ENCODE measurements around the gene CPVL.

The CPVL gene

DNA sequence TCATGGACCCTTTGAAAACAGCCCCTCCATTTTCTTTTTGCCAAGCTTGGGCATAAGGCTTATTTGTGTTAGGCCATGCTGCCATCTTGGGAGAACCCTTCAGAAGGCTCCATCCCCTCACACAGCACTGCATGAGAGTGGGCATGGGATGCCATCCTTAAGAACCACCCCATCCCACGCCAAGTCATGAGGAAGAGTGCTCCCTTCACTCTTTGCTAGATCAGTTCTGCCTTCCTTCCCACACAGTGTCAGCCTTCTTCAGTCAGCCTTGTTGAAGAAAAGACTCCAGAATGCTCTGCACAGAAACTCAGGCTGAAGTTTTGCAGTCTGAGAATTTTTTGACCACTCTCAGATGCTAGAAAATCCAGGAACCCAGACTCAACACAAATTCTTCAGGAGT is 32.8 kb upstream of the CPVL start:
- H3K27ac ChIP-seq: no peak overlapping the region
- no peak overlapping the region for H3K4me3 ChIP-seq (ENCODE audit: low read depth in 1 of 2, low read length in 1 of 2)
- H3K36me3 ChIP-seq: no peaks in the 10 kb centered on the region
- H3K27me3 ChIP-seq: peaks cover 3% of the 10 kb centered on the region
- no peak for TF ChIP-seq CTCF (IDR thresholded peaks at IDR 0.05)
- no peaks in the 10 kb centered on the region for H3K4me1 ChIP-seq (ENCODE audit: control insufficient read depth in 1 of 2, insufficient read depth in 1 of 2, low read depth in 1 of 2, low read length in 1 of 2)
- H3K9me3 ChIP-seq: no peaks in the 10 kb centered on the region

DNA sequence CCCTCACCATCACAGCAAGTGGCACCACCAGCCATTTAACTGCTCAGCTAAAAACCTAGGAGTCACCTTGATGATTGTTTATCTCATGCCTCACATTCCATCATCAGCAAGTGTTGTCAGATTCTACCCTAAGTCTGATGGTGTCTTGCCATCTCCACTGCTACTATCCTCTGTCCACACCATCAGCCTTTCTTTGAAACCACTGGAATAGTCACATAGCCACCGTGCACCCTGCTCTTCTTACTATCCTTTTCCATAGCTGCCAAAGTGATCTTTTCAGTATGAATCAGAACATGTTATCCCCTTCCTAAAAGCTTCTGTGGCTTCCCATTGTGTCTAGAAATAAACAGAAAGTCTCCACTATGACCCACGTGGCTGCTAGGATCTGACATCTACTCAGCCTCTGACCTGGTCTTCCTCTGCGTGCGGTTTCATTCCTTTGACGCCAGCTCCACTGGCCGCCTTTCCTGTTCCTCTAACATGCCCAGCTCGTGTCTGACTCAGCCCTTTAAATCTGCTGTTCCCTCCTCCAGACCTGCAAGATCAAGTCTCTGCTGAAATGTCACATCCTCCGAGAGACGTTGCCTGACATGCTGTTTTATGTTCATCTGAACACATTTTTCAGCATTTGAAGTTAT is 31.7 kb upstream of the CPVL start:
- TF ChIP-seq CTCF (IDR thresholded peaks at IDR 0.05): no peak
- Histone ChIP-seq H3K9me3 (no peaks in the 10 kb centered on the region), H3K4me1 (ENCODE audit: control insufficient read depth in 1 of 2, insufficient read depth in 1 of 2, low read depth in 1 of 2, low read length in 1 of 2) (no peaks in the 10 kb centered on the region), H3K4me3 (ENCODE audit: low read depth in 1 of 2, low read length in 1 of 2) (no peak overlapping the region), H3K27ac (no peak overlapping the region), H3K27me3 (peaks cover 3% of the 10 kb centered on the region), H3K36me3 (no peaks in the 10 kb centered on the region)

DNA sequence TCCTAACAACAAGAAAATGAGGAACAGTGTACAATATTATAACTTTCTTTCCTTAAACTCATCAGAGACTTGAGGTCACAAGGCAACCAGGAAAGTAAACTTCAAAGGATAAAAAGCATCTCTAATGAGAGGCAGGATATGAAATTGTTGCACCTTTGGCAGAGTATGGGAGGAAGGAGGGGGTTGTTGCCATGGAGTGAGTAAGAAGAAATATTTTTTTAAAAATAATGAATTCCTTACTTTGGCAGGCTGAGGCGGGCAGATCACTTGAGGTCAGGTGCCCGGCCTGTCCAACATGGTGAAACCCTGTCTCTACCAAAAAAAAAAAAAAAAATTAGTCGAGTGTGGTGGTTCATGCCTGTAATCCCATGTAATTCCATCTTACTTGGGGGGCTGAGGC is 27.1 kb upstream of the CPVL start:
- H3K4me1 ChIP-seq (ENCODE audit: control insufficient read depth in 1 of 2, insufficient read depth in 1 of 2, low read depth in 1 of 2, low read length in 1 of 2): no peaks in the 10 kb centered on the region
- H3K27me3 ChIP-seq: peaks cover 3% of the 10 kb centered on the region
- H3K27ac ChIP-seq: no peak overlapping the region
- no peak overlapping the region for H3K4me3 ChIP-seq (ENCODE audit: low read depth in 1 of 2, low read length in 1 of 2)
- no peaks in the 10 kb centered on the region for H3K9me3 ChIP-seq
- no peaks in the 10 kb centered on the region for H3K36me3 ChIP-seq
- TF ChIP-seq CTCF (IDR thresholded peaks at IDR 0.05): no peak

GRCh38 chr7:29170781-29171180 is 24.4 kb upstream of the CPVL start:
- no peaks in the 10 kb centered on the region for H3K4me1 ChIP-seq (ENCODE audit: control insufficient read depth in 1 of 2, insufficient read depth in 1 of 2, low read depth in 1 of 2, low read length in 1 of 2)
- H3K27me3 ChIP-seq: no peaks in the 10 kb centered on the region
- no peak overlapping the region for H3K27ac ChIP-seq
- H3K4me3 ChIP-seq (ENCODE audit: low read depth in 1 of 2, low read length in 1 of 2): no peak overlapping the region
- no peak for TF ChIP-seq CTCF (IDR thresholded peaks at IDR 0.05)
- no peaks in the 10 kb centered on the region for H3K9me3 ChIP-seq
- no peaks in the 10 kb centered on the region for H3K36me3 ChIP-seq

GRCh38 chr7:29167721-29168120 is 21.4 kb upstream of the CPVL start:
- no peaks in the 10 kb centered on the region for H3K27me3 ChIP-seq
- H3K4me3 ChIP-seq (ENCODE audit: low read depth in 1 of 2, low read length in 1 of 2): no peak overlapping the region
- no peak for TF ChIP-seq CTCF (IDR thresholded peaks at IDR 0.05)
- H3K9me3 ChIP-seq: no peaks in the 10 kb centered on the region
- H3K27ac ChIP-seq: no peak overlapping the region
- H3K4me1 ChIP-seq (ENCODE audit: control insufficient read depth in 1 of 2, insufficient read depth in 1 of 2, low read depth in 1 of 2, low read length in 1 of 2): no peaks in the 10 kb centered on the region
- no peaks in the 10 kb centered on the region for H3K36me3 ChIP-seq

DNA sequence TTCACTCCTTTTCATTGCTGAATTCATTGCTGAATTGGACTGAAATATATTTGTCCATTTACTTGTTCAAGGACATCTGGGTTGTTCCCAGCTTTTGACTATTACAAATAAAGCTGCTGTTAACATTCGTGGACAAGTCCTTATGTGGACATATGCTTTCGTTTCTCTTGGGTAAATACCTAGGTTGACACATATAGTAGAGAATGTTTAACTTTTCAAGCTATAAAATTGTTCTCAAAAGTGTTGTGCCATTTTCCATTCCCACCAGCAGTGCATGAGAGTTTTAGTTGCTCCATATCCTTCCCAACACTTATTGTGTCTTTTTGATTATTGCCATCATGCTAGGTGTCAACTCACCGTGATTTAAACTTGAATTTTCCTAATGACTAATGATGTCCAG is 17.5 kb upstream of the CPVL start:
- H3K27ac ChIP-seq: no peak overlapping the region
- H3K4me3 ChIP-seq (ENCODE audit: low read depth in 1 of 2, low read length in 1 of 2): no peak overlapping the region
- no peaks in the 10 kb centered on the region for H3K36me3 ChIP-seq
- H3K4me1 ChIP-seq (ENCODE audit: control insufficient read depth in 1 of 2, insufficient read depth in 1 of 2, low read depth in 1 of 2, low read length in 1 of 2): no peaks in the 10 kb centered on the region
- no peak for TF ChIP-seq CTCF (IDR thresholded peaks at IDR 0.05)
- no peaks in the 10 kb centered on the region for H3K27me3 ChIP-seq
- H3K9me3 ChIP-seq: no peaks in the 10 kb centered on the region

Measured in neutrophil (primary cell).